ENCODE measurements around the gene SLPI.

Gene SLPI

GRCh38 chr20:45294003-45294368 lies 39.6 kb upstream of the SLPI start:
- peak overlapping the region; percentile 89 for H3K4me3 ChIP-seq
- no peak for DNase-seq (ENCODE audit: low read depth, low spot score)
- no peaks in the 10 kb centered on the region; the same call in 1 of the 2 replicates for H3K9me3 ChIP-seq (ENCODE audit: low read depth, low read length)
- TF ChIP-seq EZH2 (IDR thresholded peaks at IDR 0.05) (no peak), POLR2AphosphoS5 (IDR thresholded peaks at IDR 0.05; ENCODE audit: borderline replicate concordance, low read depth, low read length) (no peak), FOXP2 (optimal IDR thresholded peaks at IDR 0.05; ENCODE audit: control extremely low read depth, extremely low read length, insufficient read depth) (no peak)
- no peak overlapping the region for H3K27ac ChIP-seq
- no peak overlapping the region for H3K9ac ChIP-seq (ENCODE audit: insufficient read length)
- no peaks in the 10 kb centered on the region for H3K36me3 ChIP-seq (ENCODE audit: insufficient read depth, low read length)

GRCh38 chr20:45293041-45294002 lies 39.0 kb upstream of the SLPI start:
- Histone ChIP-seq H3K4me3 (peak overlapping the region; percentile 89), H3K9ac (ENCODE audit: insufficient read length) (peak overlapping the region; percentile 83), H3K27ac (no peak overlapping the region), H3K9me3 (ENCODE audit: low read depth, low read length) (no peaks in the 10 kb centered on the region; the same call in 1 of the 2 replicates), H3K36me3 (ENCODE audit: insufficient read depth, low read length) (no peaks in the 10 kb centered on the region)
- DNase-seq (ENCODE audit: low read depth, low spot score) = no peak
- TF ChIP-seq EZH2 (IDR thresholded peaks at IDR 0.05) (no peak), POLR2AphosphoS5 (IDR thresholded peaks at IDR 0.05; ENCODE audit: borderline replicate concordance, low read depth, low read length) (peak; percentile 44; the same call in 1 of the 2 replicates)

- H3K27ac ChIP-seq = no peak overlapping the region
- H3K36me3 ChIP-seq (ENCODE audit: insufficient read depth, low read length) = no peaks in the 10 kb centered on the region
- no peak overlapping the region for H3K9ac ChIP-seq (ENCODE audit: insufficient read length)
- no peak for DNase-seq (ENCODE audit: low read depth, low spot score)
- TF ChIP-seq POLR2AphosphoS5 (IDR thresholded peaks at IDR 0.05; ENCODE audit: borderline replicate concordance, low read depth, low read length) (no peak), FOXP2 (optimal IDR thresholded peaks at IDR 0.05; ENCODE audit: control extremely low read depth, extremely low read length, insufficient read depth) (no peak), EZH2 (IDR thresholded peaks at IDR 0.05) (no peak)
- no peaks in the 10 kb centered on the region; the same call in 1 of the 2 replicates for H3K9me3 ChIP-seq (ENCODE audit: low read depth, low read length)
- H3K4me3 ChIP-seq = no peak overlapping the region
These were observed 38.0 kb upstream of the SLPI start for GRCh38 chr20:45292343-45292742.

GRCh38 chr20:45291526-45291925 lies 37.2 kb upstream of the SLPI start:
- TF ChIP-seq POLR2AphosphoS5 (IDR thresholded peaks at IDR 0.05; ENCODE audit: borderline replicate concordance, low read depth, low read length) = no peak
- no peak for TF ChIP-seq EZH2 (IDR thresholded peaks at IDR 0.05)
- no peak for TF ChIP-seq FOXP2 (optimal IDR thresholded peaks at IDR 0.05; ENCODE audit: control extremely low read depth, extremely low read length, insufficient read depth)
- no peak overlapping the region for H3K27ac ChIP-seq
- no peak overlapping the region for H3K4me3 ChIP-seq

GRCh38 chr20:45290677-45291355 lies 36.5 kb upstream of the SLPI start:
- no peak overlapping the region for H3K27ac ChIP-seq
- no peak for DNase-seq (ENCODE audit: low read depth, low spot score)
- H3K36me3 ChIP-seq (ENCODE audit: insufficient read depth, low read length) = no peaks in the 10 kb centered on the region
- TF ChIP-seq POLR2AphosphoS5 (IDR thresholded peaks at IDR 0.05; ENCODE audit: borderline replicate concordance, low read depth, low read length) = no peak
- no peak for TF ChIP-seq EZH2 (IDR thresholded peaks at IDR 0.05)
- no peak for TF ChIP-seq FOXP2 (optimal IDR thresholded peaks at IDR 0.05; ENCODE audit: control extremely low read depth, extremely low read length, insufficient read depth)
- H3K4me3 ChIP-seq = no peak overlapping the region
- no peaks in the 10 kb centered on the region; the same call in 1 of the 2 replicates for H3K9me3 ChIP-seq (ENCODE audit: low read depth, low read length)
- no peak overlapping the region for H3K9ac ChIP-seq (ENCODE audit: insufficient read length)

More at GRCh38 chr20:45291526-45291925, 37.2 kb upstream of the SLPI start:
- no peaks in the 10 kb centered on the region; the same call in 1 of the 2 replicates for H3K9me3 ChIP-seq (ENCODE audit: low read depth, low read length)
- DNase-seq (ENCODE audit: low read depth, low spot score) = no peak
- H3K9ac ChIP-seq (ENCODE audit: insufficient read length) = no peak overlapping the region
- no peaks in the 10 kb centered on the region for H3K36me3 ChIP-seq (ENCODE audit: insufficient read depth, low read length)

GRCh38 chr20:45289942-45290676 lies 35.7 kb upstream of the SLPI start:
- no peak for DNase-seq (ENCODE audit: low read depth, low spot score)
- TF ChIP-seq POLR2AphosphoS5 (IDR thresholded peaks at IDR 0.05; ENCODE audit: borderline replicate concordance, low read depth, low read length) (no peak), EZH2 (IDR thresholded peaks at IDR 0.05) (no peak), FOXP2 (optimal IDR thresholded peaks at IDR 0.05; ENCODE audit: control extremely low read depth, extremely low read length, insufficient read depth) (no peak)
- Histone ChIP-seq H3K9ac (ENCODE audit: insufficient read length) (no peak overlapping the region), H3K4me3 (no peak overlapping the region), H3K36me3 (ENCODE audit: insufficient read depth, low read length) (no peaks in the 10 kb centered on the region), H3K9me3 (ENCODE audit: low read depth, low read length) (no peaks in the 10 kb centered on the region; the same call in 1 of the 2 replicates), H3K27ac (no peak overlapping the region)

- no peaks in the 10 kb centered on the region for H3K9me3 ChIP-seq (ENCODE audit: low read depth, low read length)
- H3K27ac ChIP-seq = no peak overlapping the region
- no peak for DNase-seq (ENCODE audit: low read depth, low spot score)
- TF ChIP-seq POLR2AphosphoS5 (IDR thresholded peaks at IDR 0.05; ENCODE audit: borderline replicate concordance, low read depth, low read length) (no peak), EZH2 (IDR thresholded peaks at IDR 0.05) (no peak), FOXP2 (optimal IDR thresholded peaks at IDR 0.05; ENCODE audit: control extremely low read depth, extremely low read length, insufficient read depth) (no peak)
- H3K4me3 ChIP-seq = no peak overlapping the region
- H3K36me3 ChIP-seq (ENCODE audit: insufficient read depth, low read length) = no peaks in the 10 kb centered on the region
- H3K9ac ChIP-seq (ENCODE audit: insufficient read length) = no peak overlapping the region
These were observed 34.5 kb upstream of the SLPI start for GRCh38 chr20:45288860-45289259.

GRCh38 chr20:45288376-45288775 lies 34.0 kb upstream of the SLPI start:
- Histone ChIP-seq H3K36me3 (ENCODE audit: insufficient read depth, low read length) (no peaks in the 10 kb centered on the region), H3K9me3 (ENCODE audit: low read depth, low read length) (no peaks in the 10 kb centered on the region), H3K27ac (no peak overlapping the region), H3K4me3 (no peak overlapping the region), H3K9ac (ENCODE audit: insufficient read length) (no peak overlapping the region)
- no peak for DNase-seq (ENCODE audit: low read depth, low spot score)
- TF ChIP-seq EZH2 (IDR thresholded peaks at IDR 0.05) (no peak), POLR2AphosphoS5 (IDR thresholded peaks at IDR 0.05; ENCODE audit: borderline replicate concordance, low read depth, low read length) (no peak), FOXP2 (optimal IDR thresholded peaks at IDR 0.05; ENCODE audit: control extremely low read depth, extremely low read length, insufficient read depth) (no peak)
